ENCODE results near the gene STRN3. TPM values are rescaled to one million over a fixed set of nuclear protein-coding genes. Genes with fewer than 3 reads are reported as not detected.

STRN3 gene
- total and polyA plus RNA-seq, 2 of the 8 experiments (the other 6 are each of a cell fraction or from before 2014, with no cell fraction given) = 8.7 to 38.1 TPM

DNA sequence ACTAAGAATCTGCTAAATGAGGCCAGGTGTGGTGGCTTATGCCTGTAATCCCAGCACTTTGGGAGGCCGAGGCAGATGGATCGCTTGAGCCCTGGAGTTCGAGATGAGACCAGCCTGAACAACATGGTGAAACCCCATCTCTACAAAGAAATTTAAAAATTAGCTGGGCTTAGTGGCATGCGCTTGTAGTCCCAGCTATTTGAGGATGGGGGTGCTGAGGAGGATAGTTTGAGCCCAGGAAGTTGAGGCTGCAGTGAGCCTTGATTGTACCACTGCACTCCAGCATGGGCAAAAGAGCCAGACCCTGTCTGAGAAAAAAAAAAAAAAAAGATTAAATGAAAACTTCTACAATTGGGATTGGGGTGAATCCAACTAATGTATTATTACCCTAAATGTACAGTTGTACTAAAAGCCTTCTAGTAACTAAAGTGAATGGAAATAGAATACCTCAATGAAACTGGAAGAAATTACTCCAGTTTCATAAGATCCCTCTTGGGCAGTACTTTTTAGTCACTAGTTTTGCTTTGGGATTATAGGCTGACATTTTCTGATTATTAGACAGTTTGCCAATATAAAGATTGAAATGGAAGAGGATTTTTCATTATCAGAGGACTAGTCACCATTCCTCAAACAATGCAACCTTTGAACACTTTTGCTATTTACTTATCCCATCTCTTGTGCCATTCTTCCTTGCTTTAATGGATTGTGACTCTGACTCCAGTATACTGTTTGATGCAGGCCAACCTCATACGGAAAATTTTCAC lies 137.5 kb downstream of the STRN3 start:
- CTCF ChIA-PET (ENCODE audit: partially characterized antibody) = interaction anchor here (1.4 kb wide), 1 partner anchor 212 kb away, joined by 3 read pairs; no protein-coding TSS in a partner anchor
- no peak for FAIRE-seq
- no peak for TF ChIP-seq YY1 (IDR thresholded peaks at IDR 0.05; ENCODE audit: low read depth, low read length)
- no peak for TF ChIP-seq BACH1 (IDR thresholded peaks at IDR 0.05; ENCODE audit: low read length)
- no peak for TF ChIP-seq POLR2AphosphoS5 (IDR thresholded peaks at IDR 0.05; ENCODE audit: low read depth, low read length)
- no peak for TF ChIP-seq CBX8 (IDR thresholded peaks at IDR 0.05; ENCODE audit: borderline replicate concordance, low read depth, low read length)
- TF ChIP-seq CHD2 (IDR thresholded peaks at IDR 0.05; ENCODE audit: low read length) = no peak
- no peak for TF ChIP-seq CTBP2 (IDR thresholded peaks at IDR 0.05; ENCODE audit: borderline replicate concordance, insufficient read depth, insufficient read length, low read length)
- no peak for TF ChIP-seq CREB1 (IDR thresholded peaks at IDR 0.05)
- no peak for TF ChIP-seq ASH2L (IDR thresholded peaks at IDR 0.05; ENCODE audit: low read length)
- no peak for TF ChIP-seq POU5F1 (IDR thresholded peaks at IDR 0.05; ENCODE audit: low read depth, low read length)
- TF ChIP-seq NANOG (IDR thresholded peaks at IDR 0.05; ENCODE audit: insufficient read depth, low read depth, low read length, poor library complexity, severe bottlenecking) = no peak
- TF ChIP-seq RBBP5 (IDR thresholded peaks at IDR 0.05; ENCODE audit: borderline replicate concordance, low read depth, low read length) = no peak
- TF ChIP-seq HDAC6 (IDR thresholded peaks at IDR 0.05; ENCODE audit: low read depth, low read length) = no peak
- no peak for TF ChIP-seq FOSL1 (IDR thresholded peaks at IDR 0.05; ENCODE audit: insufficient read depth, low read depth, low read length)
- TF ChIP-seq RXRA (IDR thresholded peaks at IDR 0.05; ENCODE audit: insufficient read depth, low read depth, low read length) = no peak

More for the DNA sequence above, 137.5 kb downstream of the STRN3 start:
- no peak overlapping the region for H2BK20ac ChIP-seq (ENCODE audit: low read length)
- no peaks in the 10 kb centered on the region for H3K27me3 ChIP-seq (replicated peaks in 1 of 4; ENCODE audit: control insufficient read depth in 3 of 4, extremely low read depth in 1 of 4, insufficient read depth in 3 of 4, low read length in 3 of 4)
- H2BK5ac ChIP-seq (ENCODE audit: low read depth, low read length) = no peak overlapping the region
- H3K14ac ChIP-seq (ENCODE audit: insufficient read length) = no peak overlapping the region
- no peak overlapping the region for H3K4ac ChIP-seq (replicated peaks; ENCODE audit: insufficient read length, low read depth, low read length)
- no peak overlapping the region for H3K18ac ChIP-seq (ENCODE audit: extremely low read depth, low read length)
- H4K91ac ChIP-seq (replicated peaks; ENCODE audit: insufficient read length, low read length) = no peak overlapping the region
- H2BK15ac ChIP-seq (ENCODE audit: low read length) = no peak overlapping the region
- H3K79me1 ChIP-seq (ENCODE audit: low read depth, low read length) = no peaks in the 10 kb centered on the region
- no peak overlapping the region for H2BK120ac ChIP-seq (replicated peaks; ENCODE audit: low read depth, low read length)
- no peaks in the 10 kb centered on the region for H3K9me3 ChIP-seq (ENCODE audit: insufficient read depth in 2 of 2, low read depth in 1 of 2, low read length in 1 of 2)
- no peaks in the 10 kb centered on the region for H4K20me1 ChIP-seq (replicated peaks in 1 of 2; ENCODE audit: control insufficient read depth in 1 of 2, insufficient read depth in 2 of 2, low read length in 2 of 2)
- H4K5ac ChIP-seq (ENCODE audit: insufficient read length, low read depth, low read length) = no peak overlapping the region
- no peak overlapping the region for H3K23ac ChIP-seq (ENCODE audit: insufficient read length)
- peaks cover 0 to 5% (median 0%) of the 10 kb centered on the region in 4 experiments; a peak in 2 of 8 replicates for H3K36me3 ChIP-seq (ENCODE audit: control insufficient read depth in 2 of 4, insufficient read depth in 4 of 4, low read length in 3 of 4)
- H4K8ac ChIP-seq (ENCODE audit: extremely low read depth, insufficient read depth, low read length) = no peak overlapping the region
- no peak overlapping the region for H2AFZ ChIP-seq (ENCODE audit: low read length)
- POLR2A ChIA-PET (ENCODE audit: partially characterized antibody) = interaction anchor here (0.8 kb wide), 2 partner anchors 10 to 18 kb away, joined by 3 read pairs; no protein-coding TSS in a partner anchor
- H3K9ac ChIP-seq (replicated peaks in 1 of 4; ENCODE audit: extremely low read depth in 1 of 4, low read depth in 3 of 4, low read length in 3 of 4) = no peak overlapping the region
- no peak overlapping the region for H3K56ac ChIP-seq (replicated peaks; ENCODE audit: insufficient read length, low read depth, low read length)
- no peak overlapping the region for H3K4me2 ChIP-seq (ENCODE audit: insufficient read depth in 1 of 2, low read depth in 2 of 2, low read length in 2 of 2)
- no peak overlapping the region for H3K4me3 ChIP-seq (ENCODE audit: extremely low read depth in 1 of 4, insufficient read depth in 2 of 4, low read depth in 3 of 4, low read length in 4 of 4)
- H3K79me2 ChIP-seq (ENCODE audit: control insufficient read depth in 1 of 2, insufficient read depth in 2 of 2, low read length in 2 of 2) = no peaks in the 10 kb centered on the region
- DNase-seq (ENCODE audit: low read depth in 1 of 2, low spot score in 2 of 2) = no peak
- no peak overlapping the region for H3K27ac ChIP-seq (ENCODE audit: low read depth, low read length)
- H3K4me1 ChIP-seq (replicated peaks in 1 of 4; ENCODE audit: control insufficient read depth in 3 of 4, insufficient read depth in 4 of 4, low read length in 3 of 4) = no peaks in the 10 kb centered on the region
- WGBS, 2 experiments (ENCODE audit: extremely low coverage in 1 of 2, insufficient coverage in 1 of 2, insufficient read length in 1 of 2, insufficient replicate concordance in 2 of 2, low coverage in 1 of 2, low lambda C conversion rate in 2 of 2, missing lambda C conversion rate in 1 of 2) = 91% methylated on average over 5 of the region's 5 CpGs; no CpG with 5 or more reads in 1 of the 2 experiments
- no peak overlapping the region for H2BK12ac ChIP-seq (ENCODE audit: low read depth, low read length)
- no peaks in the 10 kb centered on the region for H3K23me2 ChIP-seq (ENCODE audit: low read depth, low read length)
- H2AK5ac ChIP-seq (ENCODE audit: low read depth, low read length) = no peak overlapping the region

Data from H1 (cell line).